Vagina (tissue), 2 donors: ENCODE data around the gene RET. TPM values are rescaled to one million over a fixed set of nuclear protein-coding genes. Genes with fewer than 3 reads are reported as not detected.

ENCODE experiments used
- DNase-seq, 2 donors: peaks; one replicate each; pipeline ENCODE4 v3.0.0-alpha.2; 2017; ENCODE audit errors: extremely low spot score in 2 of 2
- H3K27ac ChIP-seq: fragments of 200-600 bp; sonication (generic); one replicate; pipeline ENCODE4 v1.5.1; 2019
- H3K27me3 ChIP-seq: fragments of 200-600 bp; sonication (generic); one replicate; pipeline ENCODE4 v1.5.1; 2019
- H3K36me3 ChIP-seq, 2 donors: fragments of 200-600 bp; sonication (generic); one replicate each; pipeline ENCODE4 v1.5.1; 2017 to 2019
- H3K4me1 ChIP-seq: fragments of 200-600 bp; sonication (generic); one replicate; pipeline ENCODE4 v1.5.1; 2019
- H3K4me3 ChIP-seq, 2 donors: fragments of 200-600 bp; sonication (generic); 1 replicate in 1 of 2; 2 replicates in 1 of 2; pipeline ENCODE4 v1.5.1; 2016 to 2019
- H3K9me3 ChIP-seq: fragments of 200-600 bp; sonication (generic); one replicate; pipeline ENCODE4 v1.5.1; 2019
- POLR2A ChIP-seq, 2 donors: fragments of 450-650 bp; IDR thresholded peaks; one replicate each; pipeline ENCODE4 v1.6.1; 2017; ENCODE audit warnings: antibody characterized with exemption in 2 of 2, mild to moderate bottlenecking in 2 of 2, moderate library complexity in 2 of 2
- POLR2AphosphoS5 ChIP-seq, 2 donors: sonication (generic); formaldehyde crosslinking; IDR thresholded peaks; one replicate each; pipeline ENCODE4 v1.9.0; 2017; ENCODE audit warnings: antibody characterized with exemption in 2 of 2, mild to moderate bottlenecking in 2 of 2, low read depth in 1 of 2; ENCODE audit not compliant: insufficient read depth in 1 of 2
- intact Hi-C: fragments of 100-400 bp; cut with DNase I; formaldehyde crosslinking; loops from one replicate; pipeline ENCODE4 v1.15.1; 2023
- total RNA-seq: library from RNA; depleted of rRNA; stranded (reverse); fragments of >200 nt; gene quantifications from one replicate; pipeline ENCODE4 v1.2.3, GENCODE V29; 2016
- TF ChIP-seq, protein P1 (sequence below), 3 experiments: fragments of 450-650 bp in 2 of 3; fragments of 200-600 bp in 1 of 3; sonication (generic) in 1 of 3; IDR thresholded peaks; one replicate each; pipeline ENCODE4 v1.5.1; 2017 to 2019; ENCODE audit warnings: antibody characterized with exemption in 3 of 3, mild to moderate bottlenecking in 2 of 3, moderate library complexity in 2 of 3

Gene RET
- total RNA-seq, 1 donor from 2014 or later: 7.9 TPM

DNA sequence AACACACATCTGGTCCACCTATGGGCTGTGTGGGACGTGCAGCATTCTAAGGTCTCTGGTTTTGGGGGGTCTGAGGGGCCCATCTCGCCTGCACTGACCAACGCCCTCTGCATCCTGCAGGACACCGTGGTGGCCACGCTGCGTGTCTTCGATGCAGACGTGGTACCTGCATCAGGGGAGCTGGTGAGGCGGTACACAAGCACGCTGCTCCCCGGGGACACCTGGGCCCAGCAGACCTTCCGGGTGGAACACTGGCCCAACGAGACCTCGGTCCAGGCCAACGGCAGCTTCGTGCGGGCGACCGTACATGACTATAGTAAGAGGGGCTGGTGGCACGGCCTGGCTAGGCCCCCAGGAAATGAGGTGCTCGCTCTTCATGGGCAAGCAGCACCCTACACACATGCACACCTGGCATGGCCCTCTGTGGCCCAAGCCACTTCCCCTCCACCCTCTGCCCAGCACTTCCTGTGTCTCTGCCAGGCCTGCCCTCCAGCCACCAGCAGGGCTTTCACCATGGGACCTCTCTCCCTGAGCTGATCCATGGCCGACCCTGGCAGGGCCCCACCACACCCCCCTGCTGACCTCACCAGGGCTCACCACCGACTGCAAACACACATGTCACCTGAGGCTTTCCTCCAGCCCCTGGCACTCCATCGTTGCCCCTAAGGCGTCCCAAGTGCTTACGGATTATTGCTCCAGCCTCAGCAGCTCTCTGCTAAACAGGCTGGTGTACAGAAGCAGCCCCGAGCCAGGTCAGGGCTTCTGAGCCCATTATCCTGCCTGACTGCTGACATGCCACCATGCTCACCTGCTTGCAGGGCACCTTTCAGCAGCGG lies 29.6 kb downstream of the RET start:
- H3K27me3 ChIP-seq: no peaks in the 10 kb centered on the region
- intact Hi-C loops: loop anchor here (10.0 kb wide), 1 partner anchor 352 kb away; no protein-coding TSS in a partner anchor
- H3K9me3 ChIP-seq: no peaks in the 10 kb centered on the region
- no peak overlapping the region for H3K4me3 ChIP-seq
- H3K27ac ChIP-seq: no peak overlapping the region
- DNase-seq: no peak
- peaks cover 28% of the 10 kb centered on the region for H3K4me1 ChIP-seq
- H3K36me3 ChIP-seq: no peaks in the 10 kb centered on the region
- TF ChIP-seq POLR2A (IDR thresholded peaks at IDR 0.05): no peak
- TF ChIP-seq, protein P1, sequence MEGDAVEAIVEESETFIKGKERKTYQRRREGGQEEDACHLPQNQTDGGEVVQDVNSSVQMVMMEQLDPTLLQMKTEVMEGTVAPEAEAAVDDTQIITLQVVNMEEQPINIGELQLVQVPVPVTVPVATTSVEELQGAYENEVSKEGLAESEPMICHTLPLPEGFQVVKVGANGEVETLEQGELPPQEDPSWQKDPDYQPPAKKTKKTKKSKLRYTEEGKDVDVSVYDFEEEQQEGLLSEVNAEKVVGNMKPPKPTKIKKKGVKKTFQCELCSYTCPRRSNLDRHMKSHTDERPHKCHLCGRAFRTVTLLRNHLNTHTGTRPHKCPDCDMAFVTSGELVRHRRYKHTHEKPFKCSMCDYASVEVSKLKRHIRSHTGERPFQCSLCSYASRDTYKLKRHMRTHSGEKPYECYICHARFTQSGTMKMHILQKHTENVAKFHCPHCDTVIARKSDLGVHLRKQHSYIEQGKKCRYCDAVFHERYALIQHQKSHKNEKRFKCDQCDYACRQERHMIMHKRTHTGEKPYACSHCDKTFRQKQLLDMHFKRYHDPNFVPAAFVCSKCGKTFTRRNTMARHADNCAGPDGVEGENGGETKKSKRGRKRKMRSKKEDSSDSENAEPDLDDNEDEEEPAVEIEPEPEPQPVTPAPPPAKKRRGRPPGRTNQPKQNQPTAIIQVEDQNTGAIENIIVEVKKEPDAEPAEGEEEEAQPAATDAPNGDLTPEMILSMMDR (IDR thresholded peaks at IDR 0.05): no peak
- no peak for TF ChIP-seq POLR2AphosphoS5 (IDR thresholded peaks at IDR 0.05; ENCODE audit: insufficient read depth in 1 of 2, low read depth in 1 of 2)

DNA sequence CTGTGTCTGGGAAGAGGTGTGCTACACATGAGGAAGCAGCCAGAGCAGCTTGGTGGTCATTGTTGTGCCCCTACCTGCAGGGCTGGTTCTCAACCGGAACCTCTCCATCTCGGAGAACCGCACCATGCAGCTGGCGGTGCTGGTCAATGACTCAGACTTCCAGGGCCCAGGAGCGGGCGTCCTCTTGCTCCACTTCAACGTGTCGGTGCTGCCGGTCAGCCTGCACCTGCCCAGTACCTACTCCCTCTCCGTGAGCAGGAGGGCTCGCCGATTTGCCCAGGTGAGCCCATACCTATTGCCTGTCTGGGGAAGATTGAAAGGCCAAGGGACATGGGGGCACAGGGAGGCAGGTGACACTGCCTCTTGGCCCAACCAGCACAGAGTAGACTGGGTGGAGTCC lies 32.1 kb downstream of the RET start:
- Histone ChIP-seq H3K4me1 (peaks cover 35% of the 10 kb centered on the region), H3K9me3 (no peaks in the 10 kb centered on the region), H3K36me3 (no peaks in the 10 kb centered on the region), H3K4me3 (no peak overlapping the region), H3K27me3 (no peaks in the 10 kb centered on the region), H3K27ac (no peak overlapping the region)
- no peak for DNase-seq
- TF ChIP-seq, protein P1 (IDR thresholded peaks at IDR 0.05): no peak
- TF ChIP-seq POLR2A (IDR thresholded peaks at IDR 0.05) (no peak), POLR2AphosphoS5 (IDR thresholded peaks at IDR 0.05; ENCODE audit: insufficient read depth in 1 of 2, low read depth in 1 of 2) (no peak)
- intact Hi-C loops: loop anchor here (10.0 kb wide), 1 partner anchor 354 kb away; no protein-coding TSS in a partner anchor

DNA sequence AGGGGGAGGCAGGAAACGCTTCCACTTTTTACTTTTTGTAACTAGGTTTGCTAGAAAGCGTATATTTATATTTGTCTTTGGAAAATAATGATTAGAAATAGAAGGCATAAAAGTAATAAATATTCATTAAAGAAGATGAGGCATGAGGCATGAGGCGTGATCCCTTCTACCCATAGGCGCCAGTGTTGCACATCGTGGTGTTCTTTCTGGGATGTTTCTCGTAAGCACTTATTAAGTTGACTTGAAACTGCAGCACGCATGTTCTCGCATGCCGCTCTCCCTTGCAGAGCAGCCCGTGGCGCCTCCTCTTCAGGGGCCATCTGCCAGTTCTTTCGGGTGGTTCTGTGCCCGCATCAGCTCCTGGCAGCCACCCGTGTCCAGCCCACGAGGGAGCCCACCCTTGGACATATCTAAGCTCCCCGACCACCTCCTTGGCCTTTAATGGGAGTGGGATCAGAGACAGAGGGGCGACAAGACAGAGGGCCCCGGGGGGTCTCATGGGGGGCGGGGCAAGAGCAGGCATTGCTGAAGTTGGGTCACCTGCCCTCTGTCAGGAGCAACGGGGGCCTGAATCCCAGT lies 32.9 kb downstream of the RET start:
- TF ChIP-seq, protein P1 (IDR thresholded peaks at IDR 0.05): no peak
- TF ChIP-seq POLR2A (IDR thresholded peaks at IDR 0.05): no peak
- TF ChIP-seq POLR2AphosphoS5 (IDR thresholded peaks at IDR 0.05; ENCODE audit: insufficient read depth in 1 of 2, low read depth in 1 of 2): no peak
- Histone ChIP-seq H3K27ac (peak overlapping the region; percentile 86), H3K4me3 (no peak overlapping the region), H3K4me1 (peaks cover 29% of the 10 kb centered on the region), H3K36me3 (no peaks in the 10 kb centered on the region), H3K27me3 (no peaks in the 10 kb centered on the region), H3K9me3 (no peaks in the 10 kb centered on the region)
- no peak for DNase-seq
- intact Hi-C loops: loop anchor here (10.0 kb wide), 1 partner anchor 355 kb away; no protein-coding TSS in a partner anchor

DNA sequence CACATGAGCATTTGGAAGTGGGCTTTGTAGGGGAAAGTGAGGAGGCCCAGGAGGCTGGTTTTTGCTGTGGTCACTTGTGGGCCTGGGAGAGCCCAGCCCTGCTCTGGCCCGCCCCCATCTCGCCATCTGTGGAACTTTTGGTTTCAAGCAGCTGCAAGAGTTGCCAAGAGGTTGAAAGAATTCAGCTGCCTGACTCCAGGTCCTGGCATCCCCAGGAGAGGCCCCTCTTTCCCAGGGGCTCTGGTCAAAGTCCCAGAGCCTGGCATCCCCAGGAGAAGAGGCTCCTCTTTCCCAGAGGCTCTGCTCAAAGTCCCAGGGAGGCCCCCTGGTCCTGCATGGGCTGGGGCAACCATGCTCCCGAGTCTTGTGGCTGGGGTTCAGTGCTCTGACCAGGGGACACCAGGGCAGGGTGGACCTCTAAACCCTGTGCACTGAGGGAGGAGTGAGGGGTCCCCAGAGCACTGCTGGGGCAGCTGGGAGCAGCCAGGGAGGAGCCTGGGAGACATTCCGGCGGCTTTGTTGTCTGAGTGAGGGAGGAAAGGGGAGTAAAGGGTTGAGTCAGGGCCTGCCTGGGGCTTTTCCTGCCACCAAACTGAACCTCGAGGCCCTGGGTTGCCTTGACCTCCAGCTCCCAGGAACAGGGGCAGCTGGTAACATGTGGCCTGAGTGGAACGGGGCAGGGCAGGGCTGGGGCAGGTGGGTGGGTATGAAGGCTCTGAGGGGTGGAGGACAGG lies 33.6 kb downstream of the RET start:
- Histone ChIP-seq H3K27me3 (no peaks in the 10 kb centered on the region), H3K4me1 (peaks cover 24% of the 10 kb centered on the region), H3K4me3 (no peak overlapping the region), H3K27ac (peak overlapping the region; percentile 86), H3K36me3 (no peaks in the 10 kb centered on the region), H3K9me3 (no peaks in the 10 kb centered on the region)
- no peak for DNase-seq
- TF ChIP-seq POLR2AphosphoS5 (IDR thresholded peaks at IDR 0.05; ENCODE audit: insufficient read depth in 1 of 2, low read depth in 1 of 2): peak in 1 of 2 donors; percentile 51
- no peak for TF ChIP-seq POLR2A (IDR thresholded peaks at IDR 0.05)
- TF ChIP-seq, protein P1 (IDR thresholded peaks at IDR 0.05): no peak
- intact Hi-C loops: no loop called here
